Stimulated activated CD4-positive, alpha-beta T cell treated with anti-CD3 and anti-CD28 coated beads, TNF-alpha, amount 100 ng/mL, for 1 hour (primary cell): ENCODE results near the gene CLIP1.
A peak's percentile ranks its signal among the peaks of the same experiment; 100 is the strongest.
"Not testable (repeated sequence)": the region's sequence is repeated elsewhere in the genome, so short reads cannot be mapped to it uniquely, and the experiment has no call there.

Source experiments
- DNase-seq, 3 donors: peaks; one replicate each; pipeline ENCODE4 v3.0.0-alpha.2; 2020; ENCODE audit warnings: low read depth in 3 of 3, low spot score in 1 of 3

Gene CLIP1

GRCh38 chr12:122421821-122422729 is at the start of gene CLIP1:
CLIP1 (minus strand) TSS chr12:122422669; CDS start chr12:122380452, 42,217 bp downstream.
- DNase-seq, result peak in 1 of 3 donors; percentile 48

DNA sequence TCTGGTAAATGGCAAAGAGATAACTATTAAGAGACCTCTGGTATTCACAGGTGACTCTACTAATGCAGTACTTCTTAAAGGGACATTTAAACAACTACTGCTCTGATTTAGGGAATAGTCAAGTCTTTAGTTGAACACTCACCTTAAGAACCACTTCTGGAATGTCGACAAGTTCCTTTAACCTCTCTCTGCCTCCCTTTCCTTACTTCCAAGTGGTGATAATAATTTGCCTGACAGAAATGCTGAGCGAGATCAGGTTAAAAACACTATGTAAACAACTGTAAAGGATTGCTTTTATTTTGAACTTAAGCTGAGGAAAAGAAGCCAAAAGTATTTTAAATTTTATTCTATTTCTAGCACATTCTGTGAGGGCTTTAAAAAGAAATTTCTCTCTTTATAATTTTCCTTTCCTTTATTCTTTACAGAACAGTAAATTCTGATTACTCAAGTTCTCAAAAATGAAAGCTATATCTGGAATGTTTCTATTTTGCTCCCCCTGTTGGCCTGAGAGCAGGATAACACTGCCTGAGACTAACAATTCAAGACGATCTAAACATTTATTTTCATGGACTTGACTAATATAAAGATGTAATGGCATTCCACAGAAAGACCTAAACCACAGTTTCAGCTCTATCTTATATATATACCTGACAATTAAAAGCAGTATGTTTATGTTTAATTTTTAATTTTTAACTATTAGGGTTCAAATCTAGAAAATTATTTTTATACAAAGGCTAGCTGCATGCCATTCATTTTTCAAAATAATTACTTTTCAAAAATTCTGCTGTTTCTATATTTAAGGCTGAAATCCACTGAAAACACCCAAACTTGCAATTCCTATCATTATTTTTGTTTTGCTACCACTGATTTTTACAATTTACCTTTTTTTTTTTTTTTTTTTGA is 49.1 kb upstream of the CLIP1 start:
- no peak for DNase-seq

DNA sequence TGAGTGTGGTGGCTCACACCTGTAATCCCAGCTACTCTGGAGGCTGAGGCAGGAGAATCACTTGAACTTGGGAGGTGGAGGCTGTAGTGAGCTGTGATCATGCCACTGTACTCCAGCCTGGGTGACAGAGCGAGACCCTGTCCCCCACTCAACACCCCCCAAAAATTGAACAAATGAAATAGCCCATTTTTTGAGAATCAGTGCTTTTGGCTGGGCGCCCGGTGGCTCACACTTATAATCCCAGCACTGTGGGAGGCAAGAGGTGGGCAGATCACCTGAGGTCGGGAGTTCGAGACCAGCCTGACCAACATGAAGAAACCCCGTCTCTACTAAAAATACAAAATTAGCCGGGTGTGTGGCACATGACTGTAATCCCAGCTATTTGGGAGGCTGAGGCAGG is 48.1 kb upstream of the CLIP1 start:
- not testable (repeated sequence) for DNase-seq

DNA sequence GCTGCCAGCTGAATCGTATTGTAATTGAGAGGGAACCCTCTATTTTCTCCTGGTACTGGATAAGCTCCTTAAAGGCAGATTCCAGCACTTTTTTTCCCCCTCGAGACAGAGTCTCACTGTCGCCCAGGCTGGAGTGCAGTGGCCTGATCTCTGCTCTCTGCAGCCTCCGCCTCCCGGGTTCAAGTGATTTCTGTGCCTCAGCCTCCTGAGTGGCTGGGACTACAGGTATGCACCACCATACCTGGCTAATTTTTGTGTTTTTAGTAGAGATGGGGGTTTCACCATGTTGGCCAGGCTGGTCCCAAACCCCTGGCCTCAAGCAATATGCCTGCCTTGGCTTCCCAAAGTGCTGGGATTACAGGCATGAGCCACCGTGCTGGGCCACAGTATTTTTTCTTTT is 47.4 kb upstream of the CLIP1 start:
- DNase-seq, result not testable (repeated sequence)

GRCh38 chr12:122467983-122468382 is 45.5 kb upstream of the CLIP1 start:
- DNase-seq, result no peak

DNA sequence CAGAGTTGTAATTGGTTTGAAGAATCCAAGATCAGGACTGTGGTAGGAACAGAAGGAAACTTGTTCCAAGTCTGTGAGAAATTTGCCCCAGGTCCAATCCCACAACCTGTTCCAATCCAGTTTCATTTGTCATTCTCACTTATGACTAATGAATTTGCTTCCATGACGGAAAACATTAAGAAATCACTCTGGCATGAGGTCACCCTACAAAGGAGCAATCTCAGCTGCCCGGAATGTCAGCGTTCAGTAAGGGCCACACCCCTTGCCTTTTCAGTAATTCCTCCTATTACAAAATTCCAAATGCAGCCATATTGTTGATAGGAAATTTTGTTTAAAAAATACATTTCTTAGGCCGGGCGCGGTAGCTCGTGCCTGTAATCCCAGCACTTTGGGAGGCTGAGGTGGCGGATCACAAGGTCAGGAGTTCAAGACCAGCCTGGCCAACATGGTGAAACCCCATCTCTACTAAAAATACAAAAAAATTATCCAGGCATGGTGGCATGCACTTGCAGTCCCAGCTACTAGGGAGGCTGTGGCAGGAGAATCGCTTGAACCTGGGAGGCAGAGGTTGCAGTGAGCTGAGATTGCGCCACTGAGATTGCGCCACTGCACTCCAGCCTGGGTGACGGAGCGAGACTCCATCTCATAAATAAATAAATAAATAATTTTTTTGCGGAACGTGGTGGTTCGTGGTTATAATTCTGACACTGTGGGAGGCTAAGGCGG is 42.0 kb upstream of the CLIP1 start:
- DNase-seq, result not testable (repeated sequence)

- no peak for DNase-seq
Measured at GRCh38 chr12:122460641-122461040, 38.2 kb upstream of the CLIP1 start.

GRCh38 chr12:122460061-122460460 is 37.6 kb upstream of the CLIP1 start:
- no peak for DNase-seq

DNA sequence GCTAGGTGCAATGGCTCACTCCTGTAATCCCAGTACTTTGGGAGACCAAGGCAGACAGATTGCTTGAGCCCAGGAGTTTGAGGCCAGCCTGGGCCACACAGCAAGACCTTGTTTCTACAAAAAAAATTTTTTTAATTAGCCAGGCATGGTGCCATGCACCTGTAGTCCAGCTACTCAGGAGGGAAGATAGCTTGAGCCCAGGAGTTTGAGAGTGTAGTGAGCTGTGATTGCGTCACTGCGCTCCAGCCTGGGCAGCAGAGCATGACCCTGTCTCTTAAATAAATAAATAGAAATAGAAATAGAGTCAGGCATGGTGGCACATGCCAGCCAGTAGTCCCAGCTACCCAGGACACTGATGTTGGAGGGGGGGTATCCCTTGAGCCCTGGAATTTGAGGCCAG is 36.7 kb upstream of the CLIP1 start:
- no peak for DNase-seq

GRCh38 chr12:122458105-122459035 is 35.9 kb upstream of the CLIP1 start:
- no peak for DNase-seq

DNA sequence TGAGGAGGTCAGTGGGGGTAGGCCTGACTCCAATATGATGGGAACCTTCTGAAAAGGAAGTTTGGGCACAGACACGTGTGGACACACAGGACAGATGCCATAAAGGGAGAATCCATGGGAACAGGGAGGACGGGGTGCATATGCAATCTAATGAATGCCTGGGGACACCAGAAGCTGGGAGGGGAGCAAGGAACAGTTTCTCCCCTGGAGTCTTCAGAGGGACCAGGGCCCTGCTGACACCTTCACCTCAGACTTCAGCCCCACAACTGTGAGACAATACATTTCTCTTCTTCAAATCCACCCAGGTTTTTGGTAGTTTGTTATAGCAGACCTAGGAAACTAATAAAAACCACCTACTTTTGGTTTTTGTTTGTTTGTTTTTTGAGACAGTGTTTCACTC is 35.2 kb upstream of the CLIP1 start:
- no peak for DNase-seq

- DNase-seq, result no peak
Measured at GRCh38 chr12:122454739-122455138, 32.3 kb upstream of the CLIP1 start.

DNA sequence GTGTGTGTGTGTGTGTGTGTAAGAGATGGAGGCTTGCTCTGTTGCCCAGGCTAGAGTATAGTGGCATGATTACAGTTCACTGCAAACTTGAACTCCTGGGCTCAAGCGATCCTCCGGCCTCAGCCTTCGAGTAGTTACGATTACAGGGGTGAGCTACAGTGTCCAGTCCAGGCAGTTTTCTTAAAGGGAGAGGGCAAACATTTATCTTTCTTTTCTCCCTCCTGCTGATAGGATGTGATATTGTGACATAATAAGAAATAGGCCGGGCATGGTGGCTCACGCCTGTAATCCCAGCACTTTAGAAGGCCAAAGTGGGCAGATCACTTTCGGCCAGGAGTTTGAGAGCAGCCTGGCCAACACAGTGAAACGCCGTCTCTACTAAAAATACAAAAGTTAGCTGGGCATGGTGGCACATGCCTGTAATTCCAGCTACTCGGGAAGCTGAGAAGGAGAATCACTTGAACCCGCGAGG is 31.8 kb upstream of the CLIP1 start:
- no peak for DNase-seq

GRCh38 chr12:122452701-122453285 is 30.3 kb upstream of the CLIP1 start:
- DNase-seq, result no peak

DNA sequence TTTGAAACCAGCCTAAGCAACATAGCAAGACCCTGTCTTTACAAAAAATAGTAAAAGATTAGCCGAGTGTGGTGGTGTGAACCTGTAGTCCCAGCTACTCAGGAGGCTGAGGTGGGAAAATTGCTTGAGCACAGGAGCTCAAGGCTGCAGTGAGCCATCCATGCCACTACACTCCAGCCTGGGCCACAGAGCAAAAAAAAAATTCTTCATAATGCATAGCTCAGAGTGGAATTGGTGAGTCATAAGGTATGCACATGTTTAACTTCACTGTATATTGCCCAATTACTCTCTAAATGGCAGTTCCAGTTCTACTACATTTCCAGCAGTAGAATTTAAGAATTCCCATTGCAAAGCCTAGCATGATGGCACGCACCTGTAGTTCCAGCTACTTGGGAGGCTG is 26.8 kb upstream of the CLIP1 start:
- DNase-seq, result no peak

GRCh38 chr12:122447825-122448224 is 25.4 kb upstream of the CLIP1 start:
- DNase-seq, result not testable (repeated sequence)

- DNase-seq, result not testable (repeated sequence)
Measured at GRCh38 chr12:122446390-122446789, 23.9 kb upstream of the CLIP1 start.

DNA sequence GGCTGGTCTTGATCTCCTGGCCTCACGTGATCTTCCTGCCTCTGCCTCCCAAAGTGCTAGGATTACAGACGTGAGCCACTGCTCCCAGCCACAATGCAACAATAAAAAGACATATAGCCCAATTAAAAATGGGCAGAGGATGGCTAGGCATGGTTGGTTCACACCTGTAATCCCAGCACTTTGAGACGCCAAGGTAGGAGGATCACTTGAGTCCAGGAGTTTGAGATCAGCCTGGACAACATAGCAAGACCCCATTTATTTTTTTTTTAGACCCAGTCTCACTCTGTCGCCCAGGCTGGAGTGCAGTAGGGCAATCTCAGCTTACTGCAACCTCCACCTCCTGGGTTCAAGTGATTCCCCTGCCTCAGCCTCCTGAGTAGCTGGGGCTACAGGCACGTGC is 21.6 kb upstream of the CLIP1 start:
- not testable (repeated sequence) for DNase-seq

GRCh38 chr12:122438822-122439221 is 16.4 kb upstream of the CLIP1 start:
- DNase-seq, result not testable (repeated sequence)
